WTC11 (cell line): ENCODE measurements around the gene STARD9. TPM values are rescaled to one million over a fixed set of nuclear protein-coding genes. Genes with fewer than 3 reads are reported as not detected.
A peak's percentile ranks its signal among the peaks of the same experiment; 100 is the strongest.

Experiments used
- ATAC-seq: fragments of 200-7000 bp; cut with Tn5 transposase; 2 replicates; pipeline ENCODE4 v1.10.0; 2021; ENCODE audit warnings: mild to moderate bottlenecking, moderate library complexity
- CTCF ChIA-PET: fragments of 300-600 bp; sonication (Branson Sonifier 250); formaldehyde crosslinking; loops from one replicate; lab custom pipeline; 2021; ENCODE audit warnings: antibody characterized with exemption; lab: Charles Lee
- POLR2A ChIA-PET: fragments of 350-600 bp; sonication (Branson Sonifier 250); formaldehyde crosslinking; loops from one replicate; lab custom pipeline; 2021; ENCODE audit warnings: antibody characterized with exemption; lab: Charles Lee
- DNase-seq: peaks from one replicate; pipeline ENCODE4 v3.0.0; 2021; ENCODE audit warnings: low spot score
- H3K27ac Mint-ChIP-seq: 2 replicates; pipeline ENCODE4 v1.8.0; 2021; ENCODE audit warnings: mixed read lengths
- H3K27me3 Mint-ChIP-seq: 2 replicates; pipeline ENCODE4 v1.8.0; 2021; ENCODE audit warnings: low read depth, mild to moderate bottlenecking, moderate library complexity, mixed read lengths
- H3K36me3 Mint-ChIP-seq: 2 replicates; pipeline ENCODE4 v1.8.0; 2021; ENCODE audit warnings: mixed read lengths
- H3K4me1 Mint-ChIP-seq: 2 replicates; pipeline ENCODE4 v1.8.0; 2022; ENCODE audit warnings: mixed read lengths
- H3K4me3 Mint-ChIP-seq: 2 replicates; pipeline ENCODE4 v1.8.0; 2021; ENCODE audit warnings: mild to moderate bottlenecking, moderate library complexity, mixed read lengths
- H3K9me3 Mint-ChIP-seq: 2 replicates; pipeline ENCODE4 v1.8.0; 2021; ENCODE audit warnings: mixed read lengths
- AFF4 ChIP-seq: sonication (generic); formaldehyde crosslinking; IDR thresholded peaks from 2 replicates; pipeline ENCODE4 v1.8.1; 2023; ENCODE audit warnings: mild to moderate bottlenecking, missing genetic modification reagents, borderline replicate concordance
- CBFB ChIP-seq: sonication (generic); formaldehyde crosslinking; IDR thresholded peaks from 2 replicates; pipeline ENCODE4 v1.8.1; 2022; ENCODE audit warnings: mild to moderate bottlenecking, low read depth, missing genetic modification reagents
- FOXP1 ChIP-seq: sonication (generic); formaldehyde crosslinking; IDR thresholded peaks from 2 replicates; pipeline ENCODE4 v1.8.0; 2022; ENCODE audit warnings: missing genetic modification reagents, mild to moderate bottlenecking, moderate library complexity, borderline replicate concordance
- GABPB1 ChIP-seq: sonication (generic); formaldehyde crosslinking; IDR thresholded peaks from 2 replicates; pipeline ENCODE4 v1.8.1; 2023; ENCODE audit warnings: mild to moderate bottlenecking, missing genetic modification reagents
- HMGA2 ChIP-seq: fragments of 250-450 bp; sonication (Bioruptor Pico); IDR thresholded peaks from 2 replicates; pipeline ENCODE4 v1.4.0; 2021; ENCODE audit warnings: mild to moderate bottlenecking, moderate library complexity
- MLX ChIP-seq: sonication (generic); formaldehyde crosslinking; IDR thresholded peaks from 2 replicates; pipeline ENCODE4 v1.8.1; 2023; ENCODE audit warnings: mild to moderate bottlenecking, missing genetic modification reagents, moderate library complexity
- MXD4 ChIP-seq: fragments of 250-450 bp; sonication (Bioruptor Pico); IDR thresholded peaks from 2 replicates; pipeline ENCODE4 v1.8.0; 2021; ENCODE audit warnings: mild to moderate bottlenecking, moderate library complexity, borderline replicate concordance
- RORB ChIP-seq: fragments of 250-450 bp; sonication (Bioruptor Pico); IDR thresholded peaks from 2 replicates; pipeline ENCODE4 v1.9.0; 2021; ENCODE audit warnings: mild to moderate bottlenecking
- SMAD4 ChIP-seq: sonication (generic); formaldehyde crosslinking; IDR thresholded peaks from 2 replicates; pipeline ENCODE4 v1.8.0; 2022; ENCODE audit warnings: mild to moderate bottlenecking, missing genetic modification reagents
- ZBTB21 ChIP-seq: sonication (generic); formaldehyde crosslinking; IDR thresholded peaks from 2 replicates; pipeline ENCODE4 v1.8.1; 2023; ENCODE audit warnings: mild to moderate bottlenecking, missing genetic modification reagents, borderline replicate concordance
- ZBTB43 ChIP-seq: sonication (generic); formaldehyde crosslinking; IDR thresholded peaks from 2 replicates; pipeline ENCODE4 v1.8.1; 2023; ENCODE audit warnings: mild to moderate bottlenecking, missing genetic modification reagents
- ZNF232 ChIP-seq: sonication (generic); formaldehyde crosslinking; IDR thresholded peaks from 2 replicates; pipeline ENCODE4 v1.8.0; 2022; ENCODE audit warnings: mild to moderate bottlenecking, missing genetic modification reagents
- ZNF416 ChIP-seq: fragments of 250-450 bp; sonication (Bioruptor Pico); IDR thresholded peaks from 2 replicates; pipeline ENCODE4 v1.9.0; 2021; ENCODE audit warnings: mild to moderate bottlenecking, inconsistent platforms
- ZNF423 ChIP-seq: fragments of 250-450 bp; sonication (Bioruptor Pico); IDR thresholded peaks from 2 replicates; pipeline ENCODE4 v2.1.2; 2022; ENCODE audit warnings: mild to moderate bottlenecking, moderate library complexity
- ZNF512 ChIP-seq: sonication (generic); formaldehyde crosslinking; IDR thresholded peaks from 2 replicates; pipeline ENCODE4 v1.8.1; 2022; ENCODE audit warnings: missing genetic modification reagents, borderline replicate concordance
- ZSCAN18 ChIP-seq: fragments of 250-450 bp; sonication (Bioruptor Pico); IDR thresholded peaks from 2 replicates; pipeline ENCODE4 v2.1.2; 2022; ENCODE audit warnings: mild to moderate bottlenecking, moderate library complexity
- total RNA-seq: library from RNA; stranded (reverse); gene quantifications from 3 replicates; pipeline ENCODE4 v1.2.3, GENCODE V29; 2021

Gene STARD9
- total RNA-seq, 1 experiment from 2014 or later: 5.7 TPM

GRCh38 chr15:42730536-42730935, 155.1 kb downstream of the STARD9 start:
- ChIA-PET POLR2A (no interaction called here), CTCF (interaction anchor here (1.2 kb wide), 1 partner anchor 8 kb away, joined by 5 read pairs; no protein-coding TSS in a partner anchor)
- Mint-ChIP-seq H3K9me3 (no peaks in the 10 kb centered on the region), H3K27me3 (no peaks in the 10 kb centered on the region), H3K27ac (peak overlapping the region; percentile 11; the same call in 1 of the 2 replicates), H3K4me3 (no peak overlapping the region), H3K4me1 (peaks cover 17% of the 10 kb centered on the region), H3K36me3 (peaks cover 50% of the 10 kb centered on the region)
- no peak for ATAC-seq
- DNase-seq: no peak
- TF ChIP-seq SMAD4 (CRISPR knock-in tag) (no peak), FOXP1 (no peak), AFF4 (CRISPR knock-in tag) (no peak), ZBTB21 (CRISPR knock-in tag) (no peak), HMGA2 (CRISPR knock-in tag) (no peak), RORB (CRISPR knock-in tag) (no peak), ZSCAN18 (CRISPR knock-in tag) (no peak), ZNF423 (CRISPR knock-in tag) (no peak), MXD4 (CRISPR knock-in tag) (no peak), ZNF512 (no peak), CBFB (no peak), ZNF416 (CRISPR knock-in tag) (no peak)

GRCh38 chr15:42731461-42731860, 156.1 kb downstream of the STARD9 start:
- H3K27me3 Mint-ChIP-seq: no peaks in the 10 kb centered on the region
- ATAC-seq (no peak), DNase-seq (no peak)
- peaks cover 20% of the 10 kb centered on the region for H3K4me1 Mint-ChIP-seq
- H3K36me3 Mint-ChIP-seq: peaks cover 48% of the 10 kb centered on the region
- H3K27ac Mint-ChIP-seq: no peak overlapping the region
- CTCF ChIA-PET: interaction anchor here (0.6 to 1.2 kb wide), 2 partner anchors 8 to 16 kb away, joined by 3 to 5 read pairs; no protein-coding TSS in a partner anchor
- POLR2A ChIA-PET: no interaction called here
- no peak overlapping the region for H3K4me3 Mint-ChIP-seq
- no peaks in the 10 kb centered on the region for H3K9me3 Mint-ChIP-seq
- TF ChIP-seq ZNF232 (CRISPR knock-in tag) (no peak), GABPB1 (CRISPR knock-in tag) (no peak), ZNF423 (CRISPR knock-in tag) (no peak), ZBTB43 (CRISPR knock-in tag) (no peak), MLX (CRISPR knock-in tag) (no peak)
- TF ChIP-seq, all 79 proteins: peak for 0
